Right lobe of liver (tissue), 6 donors: ENCODE measurements around the gene RSPH3. TPM values are rescaled to one million over a fixed set of nuclear protein-coding genes. Genes with fewer than 3 reads are reported as not detected.

ENCODE experiments used
- ATAC-seq, 4 donors: fragments of 200-7000 bp; cut with Tn5 transposase; one replicate each; pipeline ENCODE4 v1.9.1; 2020; ENCODE audit warnings: mild to moderate bottlenecking in 4 of 4, moderate library complexity in 4 of 4
- DNase-seq, 3 donors: peaks; one replicate each; pipeline ENCODE4 v3.0.0-alpha.2; 2020
- H3K27ac ChIP-seq, 3 donors: fragments of 200-600 bp; one replicate each; pipeline ENCODE4 v1.8.0; 2022
- H3K27me3 ChIP-seq, 2 donors: fragments of 200-600 bp; one replicate each; pipeline ENCODE4 v1.8.0; 2022
- H3K36me3 ChIP-seq, 4 donors: fragments of 200-600 bp; sonication (generic) in 1 of 4; one replicate each; pipeline versions ENCODE4 v1.5.1 to v1.8.0; 2017 to 2022; ENCODE audit warnings: control low read depth in 1 of 4
- H3K4me1 ChIP-seq, 4 donors: fragments of 200-600 bp; sonication (generic) in 1 of 4; one replicate each; pipeline versions ENCODE4 v1.5.1 to v1.8.0; 2017 to 2022; ENCODE audit warnings: control low read depth in 1 of 4
- H3K4me3 ChIP-seq, 3 donors: fragments of 200-600 bp; one replicate each; pipeline ENCODE4 v1.8.0; 2022
- H3K9me3 ChIP-seq, 4 donors: fragments of 200-600 bp; sonication (generic) in 1 of 4; one replicate each; pipeline versions ENCODE4 v1.5.1 to v1.8.0; 2017 to 2022; ENCODE audit warnings: control low read depth in 1 of 4
- CTCF ChIP-seq, 4 donors: fragments of 200-600 bp in 3 of 4; fragments of 450-650 bp in 1 of 4; IDR thresholded peaks; one replicate each; pipeline versions ENCODE4 v1.5.1 to v1.8.0; 2016 to 2022; ENCODE audit warnings: antibody characterized with exemption in 4 of 4, mild to moderate bottlenecking in 2 of 4
- POLR2A ChIP-seq: fragments of 450-650 bp; IDR thresholded peaks from one replicate; pipeline ENCODE4 v1.6.1; 2017; ENCODE audit warnings: antibody characterized with exemption, mild to moderate bottlenecking
- WGBS: methylation state at CpG from one replicate; pipeline ENCODE4 v1.1.6; 2018; ENCODE audit warnings: low coverage, low lambda C conversion rate; ENCODE audit not compliant: insufficient coverage; ENCODE audit errors: missing lambda C conversion rate; 5-methylcytosine and 5-hydroxymethylcytosine counted together
- intact Hi-C, 2 donors: fragments of 100-400 bp; cut with DNase I; formaldehyde crosslinking; loops; one replicate each; pipeline versions ENCODE4 v1.11.2 to v1.14.1; 2022
- total RNA-seq, 6 experiments: library from RNA; depleted of rRNA in 2 of 6; stranded (reverse); fragments of >200 nt in 2 of 6; fragmentation: NEBNext Ultra II Directional in 3 of 6; extraction: Animal tissue kit (Norgen Biotek cat#: 25700) in 3 of 6; gene quantifications; one replicate each; pipeline versions ENCODE4 v1.1.0 to v1.2.4, GENCODE V29; 2016 to 2023
- donor health status: DM: no; HTN: yes; CAD: no.
- donor health status: DM: no; HTN: no; CAD: no.
- donor health status: DM: no; HTN: no; CAD: no.
- donor health status: DM: no; HTN: yes; CAD: no.
- donor health status: DM: no; HTN: yes; CAD: no.

The RSPH3 gene
- total RNA-seq, 6 experiments from 2014 or later: 3.1 to 6.5 (median 3.6) TPM

- 19% methylated on average over 14 of the region's 15 CpGs for WGBS
- intact Hi-C loops: loop anchor here (5.0 to 10.0 kb wide), 2 partner anchors 57 to 90 kb away; no protein-coding TSS in a partner anchor
- TF ChIP-seq CTCF (IDR thresholded peaks at IDR 0.05): no peak
- TF ChIP-seq POLR2A: peak; percentile 56
- Histone ChIP-seq H3K4me1 (peaks cover 0 to 6% (median 2%) of the 10 kb centered on the region in 4 donors), H3K9me3 (no peaks in the 10 kb centered on the region), H3K27me3 (no peaks in the 10 kb centered on the region), H3K36me3 (no peaks in the 10 kb centered on the region), H3K4me3 (peak within 1 kb of the TSS; percentile 2 to 28 (median 8)), H3K27ac (peak within 1 kb of the TSS; percentile 25 to 74 (median 52))
- DNase-seq (peak in 2 of 3 donors; percentile 69 to 75), ATAC-seq (peak; percentile 66 to 74 (median 68))
Measured at GRCh38 chr6:159044899-159045727, 45.1 kb upstream of the RSPH3 start, which contains the start of gene TAGAP. TAGAP (minus strand) TSS chr6:159044991; CDS start chr6:159044146, 845 bp downstream.

- ATAC-seq: no peak
- H3K9me3 ChIP-seq: no peaks in the 10 kb centered on the region
- no peaks in the 10 kb centered on the region for H3K36me3 ChIP-seq
- WGBS: 49% methylated on average over 7 of the region's 7 CpGs
- TF ChIP-seq POLR2A (no peak), CTCF (IDR thresholded peaks at IDR 0.05) (no peak)
- H3K27me3 ChIP-seq: no peaks in the 10 kb centered on the region
- intact Hi-C loops: loop anchor here (5.0 to 10.0 kb wide), 2 partner anchors 58 to 91 kb away; no protein-coding TSS in a partner anchor
- DNase-seq: no peak
- H3K4me1 ChIP-seq: peaks cover 0 to 6% (median 2%) of the 10 kb centered on the region in 4 donors
- peak overlapping the region; percentile 2 to 28 (median 8) for H3K4me3 ChIP-seq
- peak overlapping the region; percentile 25 to 74 (median 52) for H3K27ac ChIP-seq
Measured at GRCh38 chr6:159043947-159044346, 43.9 kb upstream of the RSPH3 start.

GRCh38 chr6:159043251-159043650 is 43.2 kb upstream of the RSPH3 start:
- Histone ChIP-seq H3K36me3 (no peaks in the 10 kb centered on the region), H3K4me1 (peaks cover 0 to 12% (median 2%) of the 10 kb centered on the region in 4 donors), H3K27me3 (no peaks in the 10 kb centered on the region), H3K9me3 (no peaks in the 10 kb centered on the region), H3K4me3 (peak overlapping the region in 1 of 3 donors; percentile 28), H3K27ac (peak overlapping the region in 2 of 3 donors; percentile 52 to 74)
- ATAC-seq (no peak), DNase-seq (no peak)
- TF ChIP-seq CTCF (IDR thresholded peaks at IDR 0.05): no peak
- no peak for TF ChIP-seq POLR2A
- 28% methylated on average over 6 of the region's 6 CpGs for WGBS
- intact Hi-C loops: loop anchor here (5.0 to 10.0 kb wide), 2 partner anchors 59 to 92 kb away; no protein-coding TSS in a partner anchor

- Histone ChIP-seq H3K4me3 (peak overlapping the region in 1 of 3 donors; percentile 28), H3K27ac (peak overlapping the region in 2 of 3 donors; percentile 40 to 52), H3K9me3 (no peaks in the 10 kb centered on the region), H3K36me3 (no peaks in the 10 kb centered on the region), H3K4me1 (peaks cover 0 to 13% (median 2%) of the 10 kb centered on the region in 4 donors), H3K27me3 (no peaks in the 10 kb centered on the region)
- no peak for ATAC-seq
- intact Hi-C loops: loop anchor here (5.0 to 10.0 kb wide), 2 partner anchors 59 to 92 kb away; no protein-coding TSS in a partner anchor
- 8% methylated on average over 5 of the region's 5 CpGs for WGBS
- TF ChIP-seq CTCF (IDR thresholded peaks at IDR 0.05): no peak
- TF ChIP-seq POLR2A: no peak
- DNase-seq: no peak
Measured at GRCh38 chr6:159042826-159043181, 42.8 kb upstream of the RSPH3 start.
